ENCODE results near the gene PLA2G1B. TPM values are rescaled to one million over a fixed set of nuclear protein-coding genes. Genes with fewer than 3 reads are reported as not detected.

The PLA2G1B gene
- polyA plus RNA-seq, 1 donor (not counting 4 experiments of a cell fraction or from before 2014, with no cell fraction given) = not detected

DNA sequence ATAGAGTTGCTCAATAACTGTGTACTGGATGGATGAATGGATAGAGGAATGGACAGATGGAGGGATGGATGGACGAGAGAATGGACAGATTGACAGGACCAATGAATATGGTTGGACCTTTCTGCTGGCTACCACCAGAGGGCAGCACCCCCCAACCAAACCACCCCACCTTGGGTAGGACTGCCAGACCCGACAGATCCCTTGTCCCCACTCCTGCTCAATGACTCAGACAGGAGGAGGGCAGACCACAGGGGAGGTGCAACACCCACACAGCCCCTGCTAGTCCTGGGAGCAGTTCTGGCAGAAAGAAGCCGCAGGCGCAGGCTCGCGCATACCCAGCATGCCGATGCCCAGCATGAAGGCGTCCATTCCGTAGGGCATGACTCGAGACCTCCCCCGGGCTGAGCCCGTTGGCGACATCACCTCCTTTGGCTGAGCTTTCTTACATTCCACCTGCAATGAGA is 29.0 kb upstream of the PLA2G1B start:
- Histone ChIP-seq H3K4me3 (ENCODE audit: control insufficient read depth in 2 of 3, extremely low read depth in 1 of 3, insufficient read depth in 2 of 3, low read depth in 1 of 3, low read length in 3 of 3) (peak overlapping the region in 1 of 3 experiments; percentile 3), H3K9ac (ENCODE audit: control insufficient read depth, extremely low read depth, insufficient read depth, low read length) (no peak overlapping the region), H4K20me1 (ENCODE audit: control insufficient read depth, extremely low read depth, insufficient read depth, low read length) (no peaks in the 10 kb centered on the region), H3K27me3 (ENCODE audit: control insufficient read depth, extremely low read depth, insufficient read depth, low read length) (peaks cover 12% of the 10 kb centered on the region), H3K79me2 (ENCODE audit: control insufficient read depth, insufficient read depth, low read length) (no peaks in the 10 kb centered on the region), H3K9me3 (ENCODE audit: control insufficient read depth, low read depth, low read length) (no peaks in the 10 kb centered on the region), H3K36me3 (ENCODE audit: control insufficient read depth in 2 of 2, extremely low read depth in 1 of 2, insufficient read depth in 2 of 2, low read length in 2 of 2) (no peaks in the 10 kb centered on the region), H3K9me1 (ENCODE audit: control insufficient read depth, extremely low read depth, insufficient read depth, low read length) (no peaks in the 10 kb centered on the region), H3K4me2 (ENCODE audit: control insufficient read depth, extremely low read depth, insufficient read depth, low read depth, low read length) (peak overlapping the region; percentile 63), H3K27ac (ENCODE audit: control insufficient read depth, insufficient read depth, low read length) (no peak overlapping the region), H3K4me1 (ENCODE audit: control insufficient read depth, extremely low read depth, insufficient read depth, low read length) (peaks cover 3% of the 10 kb centered on the region), H2AFZ (ENCODE audit: control insufficient read depth, low read length) (peak overlapping the region; percentile 61)
- TF ChIP-seq, protein P1, sequence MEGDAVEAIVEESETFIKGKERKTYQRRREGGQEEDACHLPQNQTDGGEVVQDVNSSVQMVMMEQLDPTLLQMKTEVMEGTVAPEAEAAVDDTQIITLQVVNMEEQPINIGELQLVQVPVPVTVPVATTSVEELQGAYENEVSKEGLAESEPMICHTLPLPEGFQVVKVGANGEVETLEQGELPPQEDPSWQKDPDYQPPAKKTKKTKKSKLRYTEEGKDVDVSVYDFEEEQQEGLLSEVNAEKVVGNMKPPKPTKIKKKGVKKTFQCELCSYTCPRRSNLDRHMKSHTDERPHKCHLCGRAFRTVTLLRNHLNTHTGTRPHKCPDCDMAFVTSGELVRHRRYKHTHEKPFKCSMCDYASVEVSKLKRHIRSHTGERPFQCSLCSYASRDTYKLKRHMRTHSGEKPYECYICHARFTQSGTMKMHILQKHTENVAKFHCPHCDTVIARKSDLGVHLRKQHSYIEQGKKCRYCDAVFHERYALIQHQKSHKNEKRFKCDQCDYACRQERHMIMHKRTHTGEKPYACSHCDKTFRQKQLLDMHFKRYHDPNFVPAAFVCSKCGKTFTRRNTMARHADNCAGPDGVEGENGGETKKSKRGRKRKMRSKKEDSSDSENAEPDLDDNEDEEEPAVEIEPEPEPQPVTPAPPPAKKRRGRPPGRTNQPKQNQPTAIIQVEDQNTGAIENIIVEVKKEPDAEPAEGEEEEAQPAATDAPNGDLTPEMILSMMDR (optimal IDR thresholded peaks at IDR 0.05 in 1 of 3, IDR thresholded peaks at IDR 0.05 in 1 of 3, conservative IDR thresholded peaks at IDR 0.05 in 1 of 3; ENCODE audit: extremely low read depth in 1 of 3, insufficient read depth in 2 of 3, low read length in 3 of 3) = peak; percentile 89 to 99 (median 93)
- TF ChIP-seq EZH2 (IDR thresholded peaks at IDR 0.05; ENCODE audit: low read length) = no peak
- FAIRE-seq (peak; percentile 88), DNase-seq (ENCODE audit: low read depth, low spot score) (peak; percentile 80)
- dilution Hi-C loops (cut with MboI; ENCODE audit: extremely low pct_ligation_motif_present, low sequenced_read_pairs) = no loop called here

DNA sequence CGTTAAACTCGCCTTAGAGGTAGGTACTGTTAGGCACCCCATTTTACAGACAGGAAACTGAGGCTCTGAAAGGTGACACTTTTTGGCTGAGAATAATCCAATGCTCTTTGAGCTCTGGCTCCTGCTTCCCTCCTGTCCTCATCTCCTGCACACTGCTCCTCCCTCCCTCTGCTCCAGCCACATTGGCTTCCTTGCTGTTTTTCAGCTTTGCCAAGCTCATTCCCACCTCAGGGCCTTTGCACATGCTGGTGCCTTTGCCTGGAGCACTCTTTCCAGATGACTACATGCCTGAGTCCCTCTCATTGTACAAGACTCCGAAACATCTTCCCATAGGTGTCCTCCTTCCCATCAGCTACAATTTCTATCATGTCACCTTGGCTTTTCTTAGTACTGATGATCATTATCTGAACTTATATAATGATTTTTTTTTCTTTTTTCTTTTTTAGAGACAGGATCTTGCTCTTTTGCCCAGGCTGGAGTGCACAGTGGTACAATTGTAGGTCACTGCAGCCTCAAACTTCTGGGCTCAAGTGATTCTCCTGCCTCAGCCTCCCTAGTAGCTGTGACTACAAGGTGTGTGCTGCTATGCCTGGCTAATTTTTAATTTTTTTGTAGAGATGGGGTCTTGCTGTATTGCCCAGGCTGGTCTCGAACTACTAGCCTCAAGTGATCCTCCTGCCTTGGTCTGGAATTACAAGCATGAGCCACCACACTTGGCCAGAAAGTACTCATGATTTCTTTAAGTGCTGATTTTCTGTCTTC is 26.2 kb upstream of the PLA2G1B start:
- DNase-seq (ENCODE audit: low read depth, low spot score) (no peak), FAIRE-seq (no peak)
- no peak overlapping the region for H3K4me3 ChIP-seq (ENCODE audit: control insufficient read depth in 2 of 3, extremely low read depth in 1 of 3, insufficient read depth in 2 of 3, low read depth in 1 of 3, low read length in 3 of 3)
- TF ChIP-seq, protein P1 (optimal IDR thresholded peaks at IDR 0.05 in 1 of 3, IDR thresholded peaks at IDR 0.05 in 1 of 3, conservative IDR thresholded peaks at IDR 0.05 in 1 of 3; ENCODE audit: extremely low read depth in 1 of 3, insufficient read depth in 2 of 3, low read length in 3 of 3) = no peak
- no peak for TF ChIP-seq EZH2 (IDR thresholded peaks at IDR 0.05; ENCODE audit: low read length)
- peaks cover 3% of the 10 kb centered on the region for H3K4me1 ChIP-seq (ENCODE audit: control insufficient read depth, extremely low read depth, insufficient read depth, low read length)
- H3K36me3 ChIP-seq (ENCODE audit: control insufficient read depth in 2 of 2, extremely low read depth in 1 of 2, insufficient read depth in 2 of 2, low read length in 2 of 2) = no peaks in the 10 kb centered on the region
- no peaks in the 10 kb centered on the region for H3K27me3 ChIP-seq (ENCODE audit: control insufficient read depth, extremely low read depth, insufficient read depth, low read length)
- dilution Hi-C loops (cut with MboI; ENCODE audit: extremely low pct_ligation_motif_present, low sequenced_read_pairs) = no loop called here
- no peak overlapping the region for H3K9ac ChIP-seq (ENCODE audit: control insufficient read depth, extremely low read depth, insufficient read depth, low read length)
- H3K4me2 ChIP-seq (ENCODE audit: control insufficient read depth, extremely low read depth, insufficient read depth, low read depth, low read length) = no peak overlapping the region
- H3K79me2 ChIP-seq (ENCODE audit: control insufficient read depth, insufficient read depth, low read length) = no peaks in the 10 kb centered on the region
- no peak overlapping the region for H2AFZ ChIP-seq (ENCODE audit: control insufficient read depth, low read length)
- no peaks in the 10 kb centered on the region for H3K9me1 ChIP-seq (ENCODE audit: control insufficient read depth, extremely low read depth, insufficient read depth, low read length)
- H3K27ac ChIP-seq (ENCODE audit: control insufficient read depth, insufficient read depth, low read length) = no peak overlapping the region
- no peaks in the 10 kb centered on the region for H3K9me3 ChIP-seq (ENCODE audit: control insufficient read depth, low read depth, low read length)
- no peaks in the 10 kb centered on the region for H4K20me1 ChIP-seq (ENCODE audit: control insufficient read depth, extremely low read depth, insufficient read depth, low read length)
